Measurements from ENCODE around the gene DNAJB11. TPM values are rescaled to one million over a fixed set of nuclear protein-coding genes. Genes with fewer than 3 reads are reported as not detected.

DNAJB11 gene
- total RNA-seq, 1 donor from 2014 or later, result 37.8 TPM

- Histone ChIP-seq H3K4me1 (peaks cover 5% of the 10 kb centered on the region), H3K27me3 (ENCODE audit: low read depth) (peaks cover 26% of the 10 kb centered on the region), H3K27ac (no peak overlapping the region), H3K36me3 (no peaks in the 10 kb centered on the region), H3K4me3 (no peak overlapping the region), H3K9me3 (no peaks in the 10 kb centered on the region)
- intact Hi-C loops (cut with DNase I), result no loop called here
- ATAC-seq (no peak), DNase-seq (no peak)
- TF ChIP-seq CTCF (IDR thresholded peaks at IDR 0.05), result no peak
Measured at GRCh38 chr3:186621894-186622650, 51.6 kb downstream of the DNAJB11 start.

GRCh38 chr3:186622651-186623310, 52.3 kb downstream of the DNAJB11 start:
- no peaks in the 10 kb centered on the region for H3K9me3 ChIP-seq
- no peak for ATAC-seq
- H3K27me3 ChIP-seq (ENCODE audit: low read depth), result peaks cover 26% of the 10 kb centered on the region
- intact Hi-C loops (cut with DNase I), result no loop called here
- TF ChIP-seq CTCF (IDR thresholded peaks at IDR 0.05), result no peak
- H3K36me3 ChIP-seq, result no peaks in the 10 kb centered on the region
- no peaks in the 10 kb centered on the region for H3K4me1 ChIP-seq
- no peak overlapping the region for H3K27ac ChIP-seq
- no peak overlapping the region for H3K4me3 ChIP-seq
- DNase-seq, result no peak

- TF ChIP-seq CTCF (IDR thresholded peaks at IDR 0.05), result no peak
- ATAC-seq (no peak), DNase-seq (no peak)
- no peaks in the 10 kb centered on the region for H3K4me1 ChIP-seq
- no peaks in the 10 kb centered on the region for H3K36me3 ChIP-seq
- H3K27ac ChIP-seq, result no peak overlapping the region
- no peak overlapping the region for H3K4me3 ChIP-seq
- intact Hi-C loops (cut with DNase I), result no loop called here
- peaks cover 15% of the 10 kb centered on the region for H3K27me3 ChIP-seq (ENCODE audit: low read depth)
- no peaks in the 10 kb centered on the region for H3K9me3 ChIP-seq
Measured at GRCh38 chr3:186624598-186624997, 54.1 kb downstream of the DNAJB11 start.

- intact Hi-C loops (cut with DNase I), result no loop called here
- ATAC-seq, result no peak
Measured at GRCh38 chr3:186625600-186626042, 55.1 kb downstream of the DNAJB11 start.

GRCh38 chr3:186626254-186626847, 55.8 kb downstream of the DNAJB11 start:
- no peak for DNase-seq
- Histone ChIP-seq H3K27ac (no peak overlapping the region), H3K4me1 (no peaks in the 10 kb centered on the region), H3K9me3 (no peaks in the 10 kb centered on the region), H3K36me3 (no peaks in the 10 kb centered on the region), H3K4me3 (no peak overlapping the region), H3K27me3 (ENCODE audit: low read depth) (peaks cover 3% of the 10 kb centered on the region)
- intact Hi-C loops (cut with DNase I), result no loop called here
- no peak for TF ChIP-seq CTCF (IDR thresholded peaks at IDR 0.05)
- ATAC-seq, result no peak

More at GRCh38 chr3:186625600-186626042, 55.1 kb downstream of the DNAJB11 start:
- peaks cover 8% of the 10 kb centered on the region for H3K27me3 ChIP-seq (ENCODE audit: low read depth)
- H3K36me3 ChIP-seq, result no peaks in the 10 kb centered on the region
- TF ChIP-seq CTCF (IDR thresholded peaks at IDR 0.05), result no peak
- H3K4me1 ChIP-seq, result no peaks in the 10 kb centered on the region
- no peaks in the 10 kb centered on the region for H3K9me3 ChIP-seq
- DNase-seq, result no peak
- no peak overlapping the region for H3K27ac ChIP-seq
- H3K4me3 ChIP-seq, result no peak overlapping the region

Measured in lower lobe of right lung (tissue), 2 donors.